Measurements from ENCODE around the gene PIAS1.

- TF ChIP-seq, protein P1, sequence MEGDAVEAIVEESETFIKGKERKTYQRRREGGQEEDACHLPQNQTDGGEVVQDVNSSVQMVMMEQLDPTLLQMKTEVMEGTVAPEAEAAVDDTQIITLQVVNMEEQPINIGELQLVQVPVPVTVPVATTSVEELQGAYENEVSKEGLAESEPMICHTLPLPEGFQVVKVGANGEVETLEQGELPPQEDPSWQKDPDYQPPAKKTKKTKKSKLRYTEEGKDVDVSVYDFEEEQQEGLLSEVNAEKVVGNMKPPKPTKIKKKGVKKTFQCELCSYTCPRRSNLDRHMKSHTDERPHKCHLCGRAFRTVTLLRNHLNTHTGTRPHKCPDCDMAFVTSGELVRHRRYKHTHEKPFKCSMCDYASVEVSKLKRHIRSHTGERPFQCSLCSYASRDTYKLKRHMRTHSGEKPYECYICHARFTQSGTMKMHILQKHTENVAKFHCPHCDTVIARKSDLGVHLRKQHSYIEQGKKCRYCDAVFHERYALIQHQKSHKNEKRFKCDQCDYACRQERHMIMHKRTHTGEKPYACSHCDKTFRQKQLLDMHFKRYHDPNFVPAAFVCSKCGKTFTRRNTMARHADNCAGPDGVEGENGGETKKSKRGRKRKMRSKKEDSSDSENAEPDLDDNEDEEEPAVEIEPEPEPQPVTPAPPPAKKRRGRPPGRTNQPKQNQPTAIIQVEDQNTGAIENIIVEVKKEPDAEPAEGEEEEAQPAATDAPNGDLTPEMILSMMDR (IDR thresholded peaks at IDR 0.05) = no peak
- no peak for TF ChIP-seq EP300 (IDR thresholded peaks at IDR 0.05)
- no peak for TF ChIP-seq POLR2A (IDR thresholded peaks at IDR 0.05)
These were observed 59.2 kb downstream of the PIAS1 start for GRCh38 chr15:68113273-68113672.

Measured in tibial nerve (tissue), 4 donors.